SK-N-SH treated with all-trans-retinoic acid at 6 μM for 48 hours (cell line): ENCODE measurements around the gene DGKI.

Experiments
- BACH2 ChIP-seq: fragments of 250-450 bp; sonication (Bioruptor Pico); IDR thresholded peaks from 2 replicates; pipeline ENCODE4 v1.9.0; 2021; ENCODE audit warnings: mild to moderate bottlenecking, borderline replicate concordance
- CSDC2 ChIP-seq: fragments of 250-450 bp; sonication (Bioruptor Pico); IDR thresholded peaks from 2 replicates; pipeline ENCODE4 v1.5.0; 2020; ENCODE audit warnings: mild to moderate bottlenecking, moderate library complexity
- CSRNP3 ChIP-seq: fragments of 250-450 bp; sonication (Bioruptor Pico); IDR thresholded peaks from 2 replicates; pipeline ENCODE4 v1.5.1; 2021; ENCODE audit warnings: mild to moderate bottlenecking, moderate library complexity
- ZNF8 ChIP-seq: fragments of 450-650 bp; formaldehyde crosslinking; IDR thresholded peaks from 2 replicates; pipeline ENCODE4 v1.5.0; 2020; ENCODE audit warnings: mild to moderate bottlenecking, moderate library complexity

GRCh38 chr7:137755427-137755826 is 91.3 kb downstream of the DGKI start:
- no peak for TF ChIP-seq ZNF8 (CRISPR knock-in tag)
- TF ChIP-seq CSDC2 (CRISPR knock-in tag) = no peak
- no peak for TF ChIP-seq BACH2 (CRISPR knock-in tag)
- TF ChIP-seq CSRNP3 (CRISPR knock-in tag) = no peak
